ENCODE data around the gene NCS1.

NCS1 gene

GRCh38 chr9:130215341-130216119, 43.3 kb downstream of the NCS1 start:
- no peak for DNase-seq

- DNase-seq, result no peak
These were observed 45.6 kb downstream of the NCS1 start for GRCh38 chr9:130217838-130218237.

GRCh38 chr9:130219661-130220096, 47.5 kb downstream of the NCS1 start:
- no peak for DNase-seq

GRCh38 chr9:130220352-130220751, 48.1 kb downstream of the NCS1 start:
- DNase-seq, result no peak

GRCh38 chr9:130222833-130223232, 50.6 kb downstream of the NCS1 start:
- no peak for DNase-seq

GRCh38 chr9:130225071-130225470, 52.9 kb downstream of the NCS1 start:
- DNase-seq, result no peak

GRCh38 chr9:130225586-130225985, 53.4 kb downstream of the NCS1 start:
- DNase-seq, result no peak

- no peak for DNase-seq
These were observed 53.9 kb downstream of the NCS1 start for GRCh38 chr9:130226112-130226511.

- DNase-seq, result no peak
These were observed 55.6 kb downstream of the NCS1 start for GRCh38 chr9:130227833-130228232.

GRCh38 chr9:130229759-130230158, 57.6 kb downstream of the NCS1 start:
- DNase-seq, result no peak

GRCh38 chr9:130230631-130231030, 58.4 kb downstream of the NCS1 start:
- DNase-seq, result no peak

- no peak for DNase-seq
These were observed 60.8 kb downstream of the NCS1 start for GRCh38 chr9:130232899-130233586.

GRCh38 chr9:130233587-130233945, 61.4 kb downstream of the NCS1 start:
- no peak for DNase-seq

- no peak for DNase-seq
These were observed 62.4 kb downstream of the NCS1 start for GRCh38 chr9:130234340-130235260.

- peak; percentile 64 for DNase-seq
These were observed 63.6 kb downstream of the NCS1 start for GRCh38 chr9:130235558-130236435.

GRCh38 chr9:130236436-130236985, 64.3 kb downstream of the NCS1 start:
- no peak for DNase-seq

- DNase-seq, result no peak
These were observed 64.9 kb downstream of the NCS1 start for GRCh38 chr9:130237076-130237475.

GRCh38 chr9:130237763-130238524, 65.7 kb downstream of the NCS1 start:
- DNase-seq, result no peak

GRCh38 chr9:130239363-130239695, 67.1 kb downstream of the NCS1 start:
- DNase-seq, result no peak

GRCh38 chr9:130239741-130240241, 67.6 kb downstream of the NCS1 start:
- DNase-seq, result peak in 1 of 2 donors; percentile 17

Data from CD4-positive, alpha-beta T cell treated with Interleukin-4 for 1 hour (primary cell).